Activated CD4-positive, alpha-beta T cell treated with anti-CD3 and anti-CD28 coated beads for 1 hour (primary cell): ENCODE results near the gene CAMK1D.
"Not testable (repeated sequence)": the region's sequence is repeated elsewhere in the genome, so short reads cannot be mapped to it uniquely, and the experiment has no call there.

Experiments
- DNase-seq: peaks from one replicate; pipeline ENCODE4 v3.0.0-alpha.2; 2020

Gene CAMK1D

DNA sequence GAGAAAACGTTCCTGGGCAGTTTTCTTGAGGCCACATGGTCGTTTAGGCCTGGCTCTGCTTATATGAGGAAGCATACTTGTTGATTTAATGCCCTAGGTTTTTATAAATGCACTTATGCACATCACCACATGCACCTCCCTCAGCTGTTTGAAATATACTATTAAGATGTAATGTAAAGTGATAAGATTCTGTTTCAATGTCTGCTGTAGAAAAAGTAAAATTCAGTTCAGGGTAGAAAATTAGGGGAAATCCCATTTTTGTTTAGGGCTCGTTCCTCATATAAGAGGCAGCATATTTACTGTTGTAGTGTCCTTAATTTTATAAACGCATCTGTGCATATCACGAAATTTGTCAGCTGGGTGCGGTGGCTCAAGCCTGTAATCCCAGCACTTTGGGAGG lies 7.8 kb upstream of the CAMK1D start:
- no peak for DNase-seq

DNA sequence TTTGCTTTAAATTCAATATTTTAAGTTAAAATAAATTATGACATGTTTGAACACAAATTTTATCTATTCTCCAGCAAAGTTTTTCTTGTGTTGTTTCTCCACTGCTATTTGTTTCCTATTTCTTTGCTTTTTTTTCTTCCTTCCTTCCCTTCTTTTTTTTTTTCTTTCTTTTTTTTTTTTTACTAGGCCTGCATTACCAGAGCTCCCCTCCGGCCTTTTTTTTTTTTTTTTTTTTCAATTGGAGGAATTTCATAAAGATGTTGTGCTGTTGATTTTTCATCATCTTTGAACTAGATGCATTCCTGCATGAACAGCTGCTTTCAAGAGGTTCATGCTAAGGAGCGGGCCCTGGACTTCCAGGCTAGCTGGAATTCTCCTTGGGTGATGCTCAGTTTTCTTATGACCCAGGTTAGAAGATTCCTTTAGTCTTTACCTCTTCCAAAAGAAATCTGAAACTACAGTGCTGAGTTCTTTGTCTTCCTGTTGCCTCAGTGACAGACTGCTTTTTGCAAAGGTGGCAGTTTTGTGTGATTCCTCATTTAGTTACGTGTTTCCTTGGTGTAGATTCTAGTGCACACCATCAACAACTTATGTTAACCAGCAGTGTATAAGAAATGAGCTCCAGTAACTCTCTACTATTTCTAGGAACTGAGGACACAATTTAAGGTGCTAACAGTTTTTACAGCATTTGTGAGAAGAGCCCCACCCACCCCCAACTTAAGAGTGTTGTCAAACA lies 4.8 kb upstream of the CAMK1D start:
- DNase-seq, result no peak

DNA sequence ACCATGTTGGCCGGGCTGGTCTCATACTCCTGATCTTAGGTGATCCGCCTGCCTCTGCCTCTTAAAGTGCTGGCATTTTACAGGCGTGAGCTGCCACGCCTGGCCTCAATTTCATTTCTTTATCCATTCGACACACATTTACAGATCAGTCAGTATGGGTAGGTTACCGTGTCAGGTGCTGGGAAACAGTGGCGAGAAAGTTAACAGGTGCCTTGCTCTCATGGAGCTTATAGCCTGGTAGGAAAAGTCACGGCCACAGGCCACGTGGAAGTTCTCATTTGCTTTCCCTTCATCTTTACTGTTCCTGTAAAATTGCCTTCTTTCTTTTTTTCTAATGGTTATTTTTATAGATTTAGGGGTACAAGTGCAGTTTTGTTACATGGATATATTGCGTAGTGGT lies 2.6 kb upstream of the CAMK1D start:
- no peak for DNase-seq

DNA sequence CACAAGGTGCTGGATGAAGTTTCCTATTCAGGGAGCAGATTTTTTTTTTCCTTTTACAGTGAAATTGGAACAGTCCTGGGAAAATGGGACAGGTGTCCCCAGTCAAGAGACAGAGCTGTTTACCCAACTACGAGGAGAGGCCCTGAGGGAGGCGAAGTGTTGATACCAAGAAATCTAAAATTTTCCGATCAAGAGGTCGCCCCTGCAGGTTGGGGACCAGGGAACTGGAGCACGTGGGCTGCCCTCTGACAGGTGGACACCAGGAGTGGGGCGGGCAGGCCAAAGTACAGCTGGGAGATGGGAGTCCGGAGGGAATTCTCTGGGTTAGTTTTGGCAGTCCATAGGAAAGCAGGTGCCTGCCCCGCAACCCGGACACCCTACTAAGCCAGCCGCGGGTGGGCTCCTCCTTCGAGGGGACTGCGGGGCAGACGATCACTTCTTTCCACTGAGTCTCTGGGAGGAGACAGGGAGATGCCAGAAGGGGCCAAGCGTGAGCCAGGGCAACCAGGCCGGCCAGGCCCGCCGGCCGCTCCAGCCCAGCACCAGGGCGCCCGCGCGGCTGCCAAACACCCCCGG lies 965 bp upstream of the CAMK1D start:
- DNase-seq, result no peak

DNA sequence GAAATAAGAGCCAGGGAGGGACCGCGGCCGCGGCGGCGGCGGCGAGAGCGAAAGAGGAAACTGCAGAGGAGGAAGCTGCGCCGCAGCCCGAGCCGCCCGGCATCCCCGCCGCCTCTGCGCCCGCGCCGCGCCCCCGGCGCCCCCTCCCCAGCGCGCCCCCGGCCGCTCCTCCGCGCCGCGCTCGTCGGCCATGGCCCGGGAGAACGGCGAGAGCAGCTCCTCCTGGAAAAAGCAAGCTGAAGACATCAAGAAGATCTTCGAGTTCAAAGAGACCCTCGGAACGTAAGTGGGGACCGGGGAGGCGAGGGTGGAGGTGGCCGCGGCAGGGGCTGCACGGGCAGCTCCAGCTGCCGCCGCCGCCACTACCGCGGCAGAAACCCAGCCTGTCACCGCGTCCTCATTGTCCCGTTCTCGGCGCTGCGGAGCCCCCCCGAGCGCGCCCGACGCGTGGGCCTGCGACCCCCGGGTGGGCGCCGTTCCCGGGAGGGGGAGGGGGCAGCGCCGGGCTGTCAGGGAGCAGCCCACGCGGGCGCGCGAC lies 351 bp downstream of the CAMK1D start:
- no peak for DNase-seq

DNA sequence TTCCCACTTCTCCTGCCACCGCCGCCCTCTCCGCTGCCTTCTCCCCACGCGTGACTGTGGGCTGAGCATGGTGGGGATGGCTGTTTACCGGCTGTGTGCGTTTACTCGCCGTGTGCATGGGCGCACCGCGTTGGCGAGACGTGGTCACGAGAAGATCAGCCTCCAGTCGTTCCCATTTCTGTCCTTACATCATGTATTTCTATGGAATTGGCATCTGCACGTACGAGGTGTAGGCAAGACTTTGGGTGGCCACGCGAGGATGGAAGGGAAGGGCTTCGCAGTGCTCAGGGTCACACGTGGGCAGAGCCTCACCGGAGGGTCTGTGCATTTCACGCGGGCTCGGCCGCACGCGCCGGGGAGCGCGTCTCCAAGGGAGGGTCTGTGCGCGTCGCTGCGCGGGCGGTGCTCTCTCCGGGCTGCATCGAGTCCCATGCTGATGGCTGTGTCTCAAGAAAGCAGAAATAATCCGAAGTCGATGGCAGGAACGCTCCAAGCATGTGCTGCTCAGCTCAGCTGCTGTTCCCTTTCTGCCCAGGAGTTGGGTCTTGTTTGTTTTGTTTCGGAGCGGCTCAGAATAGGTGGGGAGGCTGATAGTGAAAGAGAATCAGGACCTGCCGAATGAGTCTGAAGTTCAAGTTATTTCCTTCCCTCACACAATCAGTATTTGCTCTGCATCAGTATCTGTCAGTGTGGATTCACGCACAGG lies 973 bp downstream of the CAMK1D start:
- DNase-seq, result peak; percentile 24

DNA sequence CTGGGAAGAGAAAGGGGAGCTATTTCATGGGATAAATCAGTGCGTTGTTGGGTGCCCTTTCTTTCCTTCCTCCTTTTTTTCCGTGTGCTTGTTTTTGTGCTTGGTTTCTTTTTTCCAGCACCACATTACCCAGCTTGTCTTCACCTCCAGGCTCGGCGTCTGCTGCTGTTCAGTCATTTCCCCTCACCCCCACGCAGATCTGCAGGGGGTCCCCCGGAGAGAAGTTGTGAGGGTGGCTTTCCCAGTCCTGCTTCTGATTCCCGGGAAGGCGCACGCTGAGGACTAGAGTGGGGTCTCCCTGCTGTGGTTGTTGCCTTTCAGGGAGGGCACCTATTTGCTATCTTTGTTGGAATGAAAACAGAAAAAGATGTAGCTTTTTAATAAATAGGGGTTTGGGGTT lies 1.6 kb downstream of the CAMK1D start:
- DNase-seq, result no peak

DNA sequence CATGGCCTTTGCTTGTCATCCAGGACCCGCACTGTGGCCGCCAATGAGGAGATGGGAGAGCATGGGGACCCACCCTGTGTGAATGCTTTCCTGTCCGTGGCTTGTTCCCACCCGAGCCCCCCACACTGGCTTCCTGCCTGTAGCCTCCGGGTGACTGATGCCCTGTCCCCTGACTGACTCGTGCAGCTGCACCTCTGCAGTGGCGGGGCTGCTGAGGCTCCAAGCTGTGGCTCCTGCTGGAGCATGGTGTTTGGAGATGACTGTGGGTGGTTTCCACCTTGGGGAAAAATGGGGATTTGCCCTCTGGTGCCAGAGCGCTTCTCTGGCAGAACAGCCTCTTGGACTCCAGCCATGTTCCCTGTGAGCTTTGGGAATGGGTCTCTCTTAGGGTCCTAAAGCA lies 2.1 kb downstream of the CAMK1D start:
- DNase-seq, result no peak

DNA sequence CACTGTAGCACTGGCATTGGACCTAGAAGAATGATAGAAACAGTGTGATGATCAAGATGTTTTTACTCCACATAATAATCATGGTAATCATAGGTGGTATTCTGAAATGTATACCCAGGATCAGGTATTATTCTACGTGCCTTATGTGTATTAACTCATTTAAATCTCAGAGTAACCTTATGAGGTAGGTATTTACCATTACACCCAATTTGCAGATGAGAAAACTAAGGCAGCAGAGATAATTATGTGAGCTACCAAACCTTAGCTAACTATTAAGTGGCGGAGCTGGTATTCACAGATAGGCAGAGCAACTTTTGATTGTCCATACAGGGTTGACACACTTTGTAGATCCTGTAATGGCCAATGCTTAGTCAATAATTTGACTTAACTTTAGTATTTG lies 2.5 kb downstream of the CAMK1D start:
- no peak for DNase-seq

DNA sequence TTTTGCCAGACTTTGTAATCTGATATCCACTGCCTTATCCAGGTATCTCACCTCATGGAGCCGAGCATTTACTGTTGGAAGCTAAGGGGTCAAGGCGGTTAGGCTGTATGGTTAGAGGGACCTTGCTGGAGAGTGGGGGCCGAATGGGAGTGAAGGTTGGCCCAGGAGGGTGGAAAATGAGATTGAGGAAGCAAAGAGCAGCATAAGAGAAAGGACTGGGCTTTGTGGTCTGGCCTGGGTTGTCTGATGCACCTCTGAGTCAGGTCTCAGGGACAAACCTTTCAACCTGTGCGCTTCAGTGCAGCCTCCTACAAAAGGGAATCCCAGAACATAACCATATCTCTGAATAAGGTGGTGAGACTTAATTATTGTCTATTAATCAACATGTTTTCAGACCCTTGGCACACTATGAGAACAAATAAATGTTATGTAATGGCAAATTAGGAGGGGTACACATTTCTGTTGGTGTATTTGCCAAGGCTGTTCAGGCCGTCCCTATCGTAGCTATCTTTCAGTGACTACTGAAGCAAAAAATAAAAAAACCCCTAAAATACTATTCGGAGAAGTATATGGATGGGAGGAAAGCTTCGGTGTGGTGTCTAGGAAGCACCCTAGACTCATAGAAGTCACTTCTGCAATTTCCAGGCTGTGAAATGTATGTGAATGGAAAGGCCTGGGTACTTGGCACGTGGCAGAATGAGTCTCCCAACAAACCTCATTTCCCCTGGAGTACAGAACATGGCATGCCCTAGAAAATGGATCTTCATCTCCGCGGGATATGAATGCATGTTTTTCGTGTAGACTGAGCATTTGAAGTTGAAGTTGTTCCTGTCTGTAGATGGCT lies 4.3 kb downstream of the CAMK1D start:
- DNase-seq, result no peak

DNA sequence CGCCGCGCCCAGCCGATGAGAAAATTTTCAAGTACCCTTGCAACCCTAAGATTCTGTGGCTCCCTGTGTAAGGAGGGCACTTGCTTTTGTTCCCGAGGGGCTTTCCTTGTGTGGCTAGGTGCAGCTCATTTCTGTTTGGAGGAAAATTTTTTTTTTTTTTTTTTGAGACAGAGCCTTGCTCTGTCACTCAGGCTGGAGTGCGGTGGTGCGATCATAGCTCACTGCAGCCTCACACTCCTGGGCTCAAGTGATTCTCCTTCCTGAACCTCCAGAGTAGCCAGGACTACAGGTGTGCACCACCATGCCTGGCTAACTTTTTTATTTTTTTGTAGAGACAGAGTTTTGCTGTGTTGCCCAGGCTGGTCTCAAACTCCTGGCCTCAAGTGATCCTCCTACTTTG lies 5.3 kb downstream of the CAMK1D start:
- not testable (repeated sequence) for DNase-seq

DNA sequence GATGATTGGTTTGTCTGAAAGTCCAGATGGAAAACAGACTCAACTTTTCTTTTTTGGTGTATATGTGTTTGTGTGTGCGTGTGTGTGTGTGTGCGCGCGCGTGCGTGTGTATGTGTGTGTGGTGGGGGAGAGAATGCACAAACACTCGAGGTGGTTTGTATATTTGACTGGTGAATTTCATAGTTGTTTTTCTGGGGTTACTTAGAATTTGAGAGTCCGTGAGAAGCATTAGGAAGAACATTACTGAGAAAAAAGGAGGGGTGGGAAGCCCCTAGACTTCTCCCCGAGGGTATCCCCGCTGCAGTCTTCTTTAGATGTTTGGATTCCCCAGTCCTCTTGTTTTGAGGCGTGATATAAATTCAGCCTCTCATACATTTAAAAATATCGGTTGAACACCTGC lies 6.0 kb downstream of the CAMK1D start:
- no peak for DNase-seq

DNA sequence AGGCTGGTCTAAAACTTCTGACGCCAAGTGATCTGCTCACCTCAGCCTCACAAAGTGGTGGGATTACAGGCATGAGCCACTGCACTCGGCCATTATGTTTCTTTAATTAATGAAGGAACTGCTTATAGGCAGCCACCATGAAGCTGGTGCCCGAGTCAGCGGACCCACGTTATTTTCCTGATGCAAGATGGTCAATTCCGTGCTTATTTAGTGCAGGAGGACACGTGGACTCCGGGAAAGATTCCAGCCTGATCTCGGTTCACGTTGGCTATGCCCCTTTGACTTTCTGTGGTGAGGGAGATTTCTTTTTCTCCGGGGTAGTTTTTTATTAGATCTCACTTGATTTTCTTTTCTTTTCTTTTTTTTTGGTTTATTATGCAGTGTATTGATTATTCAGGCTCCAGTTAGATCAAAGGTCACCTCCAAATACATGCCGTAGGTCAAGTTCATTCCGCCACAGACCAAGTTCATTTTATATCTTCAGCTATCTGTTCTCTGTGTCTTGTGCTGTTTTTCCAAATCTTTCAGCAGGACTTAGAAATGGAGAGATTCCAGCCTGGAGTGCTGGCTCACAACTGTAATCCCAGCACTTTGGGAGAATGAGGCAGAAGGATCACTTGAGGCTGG lies 8.3 kb downstream of the CAMK1D start:
- no peak for DNase-seq

DNA sequence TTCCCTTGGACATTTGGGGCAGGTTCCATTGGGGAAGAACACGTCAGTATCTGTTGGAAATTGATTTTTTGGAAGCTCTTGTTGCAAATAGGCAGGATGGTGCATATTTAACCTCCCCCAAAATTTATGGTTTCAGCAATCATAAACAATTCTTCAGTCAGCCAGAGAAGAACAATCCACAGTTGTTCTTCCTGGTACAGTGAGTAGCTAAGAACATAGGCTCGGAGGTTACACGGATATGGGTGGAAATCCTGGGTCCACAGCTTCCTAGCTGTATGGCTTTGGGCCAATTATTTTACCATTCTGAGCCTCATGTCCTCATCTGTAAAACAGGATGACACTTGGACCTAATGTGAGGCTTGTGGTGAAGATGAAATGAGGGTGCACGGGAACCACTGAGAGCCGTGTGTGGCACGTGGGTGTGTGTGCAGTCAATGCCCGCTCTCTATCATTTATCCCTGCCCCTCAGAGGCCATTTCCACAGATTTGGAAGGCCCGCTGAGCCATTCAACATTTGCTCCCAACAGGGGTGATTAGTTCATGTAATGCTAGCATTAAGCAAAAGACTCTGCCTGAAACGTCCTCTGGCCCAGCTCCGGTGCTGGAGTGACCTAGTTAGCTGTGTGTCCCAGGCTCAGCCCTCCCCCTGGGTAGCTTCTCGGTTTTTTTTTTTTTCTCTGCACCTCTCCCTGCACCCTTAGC lies 9.7 kb downstream of the CAMK1D start:
- no peak for DNase-seq

DNA sequence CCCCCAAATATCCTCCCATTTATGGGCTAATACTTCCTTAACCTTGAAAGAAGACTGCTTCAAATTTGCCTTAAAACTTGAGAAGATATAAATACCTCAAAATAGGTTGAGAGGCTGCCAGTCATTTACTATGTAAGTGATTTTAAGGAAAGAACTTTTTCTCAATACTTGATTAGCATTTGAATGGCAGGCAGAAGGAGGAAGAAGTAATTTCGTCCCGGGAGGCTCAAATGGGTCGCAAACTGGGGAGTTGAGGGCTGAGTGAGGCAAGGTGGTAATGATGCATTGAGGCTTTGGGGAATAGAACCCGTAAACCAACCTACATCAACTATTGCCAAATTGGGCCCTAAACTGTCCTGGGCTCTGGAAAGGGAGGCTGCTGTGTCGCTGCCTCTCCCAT lies 11.1 kb downstream of the CAMK1D start:
- DNase-seq, result no peak

DNA sequence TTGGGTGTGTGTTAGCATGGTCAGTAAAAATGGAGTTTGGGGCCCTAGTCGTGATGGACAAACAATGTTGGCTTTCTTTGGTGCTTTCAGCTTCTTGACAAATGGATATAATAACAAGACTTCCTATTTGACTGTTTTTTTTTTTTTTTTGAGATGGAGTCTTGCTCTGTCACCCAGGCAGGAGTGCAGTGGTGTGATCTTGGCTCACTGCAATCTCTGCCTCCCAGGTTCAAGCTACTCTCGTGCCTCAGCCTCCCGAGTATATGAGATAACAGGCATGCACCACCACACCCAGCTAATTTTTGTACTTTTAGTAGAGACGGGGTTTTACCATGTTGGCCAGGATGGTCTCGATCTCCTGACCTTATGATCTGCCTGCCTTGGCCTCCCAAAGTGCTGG lies 11.8 kb downstream of the CAMK1D start:
- DNase-seq, result not testable (repeated sequence)

DNA sequence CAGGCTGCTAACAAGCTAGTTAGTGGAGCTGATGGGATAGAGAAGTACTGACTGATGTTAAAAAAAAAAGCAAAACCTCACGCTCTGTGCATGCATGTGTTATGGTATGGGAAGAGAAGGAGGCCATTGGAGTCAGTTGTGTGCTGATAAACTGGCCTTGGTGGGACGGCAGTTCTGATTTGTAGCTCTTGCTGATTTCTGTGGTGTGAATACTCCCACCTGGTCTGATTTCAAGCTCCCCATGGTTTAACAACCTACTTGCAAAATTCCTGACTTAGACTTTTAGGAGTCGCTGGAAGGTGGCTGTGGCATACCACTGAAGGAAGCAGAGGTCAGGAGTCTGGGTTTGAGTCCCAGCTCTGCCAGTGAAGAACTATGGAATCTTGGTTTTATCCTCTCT lies 15.2 kb downstream of the CAMK1D start:
- DNase-seq, result no peak

DNA sequence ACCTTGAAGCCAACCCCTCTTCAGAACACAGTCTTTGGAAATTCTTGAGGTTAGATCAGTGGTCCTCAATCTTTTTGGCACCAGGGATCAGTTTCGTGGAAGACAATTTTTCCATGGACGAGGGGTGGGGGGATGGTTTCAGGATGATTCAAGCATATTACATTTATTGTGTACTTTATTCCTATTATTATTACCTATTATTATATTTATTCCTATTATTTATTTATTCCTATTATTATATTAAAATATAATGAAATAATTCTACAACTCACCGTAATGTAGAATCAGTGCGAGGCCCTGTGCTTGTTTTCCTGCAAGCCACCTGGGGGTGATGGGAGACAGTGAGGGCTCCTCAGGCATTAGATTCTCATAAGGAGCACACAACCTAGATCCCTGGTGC lies 17.9 kb downstream of the CAMK1D start:
- no peak for DNase-seq

DNA sequence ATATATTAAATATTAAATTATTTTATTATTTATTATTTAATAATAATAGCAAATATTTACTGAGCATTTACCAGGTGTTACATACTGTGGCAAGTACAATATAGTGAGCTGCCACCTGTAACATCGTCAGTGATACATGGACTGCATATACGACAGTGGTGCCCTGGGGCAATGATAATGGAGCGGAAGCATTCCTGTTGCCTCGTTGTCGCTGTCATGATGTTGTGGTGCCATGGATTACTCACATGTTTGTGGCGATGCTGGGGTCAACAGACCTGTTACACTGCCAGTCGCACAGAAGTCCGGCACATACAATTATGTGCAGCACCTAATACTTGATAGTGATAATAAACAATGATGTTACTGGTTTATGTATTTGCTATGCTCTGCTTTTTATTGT lies 20.6 kb downstream of the CAMK1D start:
- DNase-seq, result no peak

DNA sequence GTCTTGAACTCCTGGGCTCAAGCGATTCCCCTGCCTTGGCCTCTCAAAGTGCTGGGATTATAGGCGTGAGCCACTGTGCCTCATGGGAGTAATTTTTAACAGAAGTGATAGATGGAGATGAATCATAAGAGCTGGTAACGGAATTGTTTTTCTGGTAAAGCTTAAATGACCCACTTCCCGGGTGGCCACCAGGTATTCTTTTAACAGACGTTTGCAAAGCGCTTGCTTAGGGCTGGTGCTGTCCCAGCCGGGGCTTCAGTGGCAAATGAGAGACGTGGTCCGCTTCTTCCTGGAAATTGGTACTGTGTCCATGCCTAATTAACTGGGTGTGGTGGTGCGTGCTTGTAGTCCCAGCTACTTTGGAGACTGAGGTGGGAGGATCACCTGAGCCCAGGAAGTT lies 23.5 kb downstream of the CAMK1D start:
- DNase-seq, result no peak

DNA sequence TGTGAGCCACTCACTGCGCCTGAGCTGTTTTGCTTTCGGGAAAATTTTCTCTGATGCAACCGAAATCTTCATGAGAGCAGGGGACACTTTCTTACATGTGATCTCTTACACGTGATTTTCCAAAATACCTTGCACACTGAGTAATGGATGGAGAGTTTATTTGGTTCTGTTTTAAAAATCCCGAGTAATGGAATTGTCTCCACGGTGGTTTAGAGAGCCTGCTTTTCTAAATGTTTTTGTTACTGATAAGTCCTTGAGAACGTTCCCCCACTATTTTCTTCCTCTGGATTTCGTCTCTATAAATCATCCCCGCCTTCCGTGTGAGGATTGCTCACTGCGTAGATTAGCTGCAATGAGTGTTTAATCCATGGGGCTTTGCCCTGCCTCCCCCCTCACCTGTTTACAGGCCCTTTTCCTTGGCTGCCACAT lies 25.7 kb downstream of the CAMK1D start:
- DNase-seq, result no peak

DNA sequence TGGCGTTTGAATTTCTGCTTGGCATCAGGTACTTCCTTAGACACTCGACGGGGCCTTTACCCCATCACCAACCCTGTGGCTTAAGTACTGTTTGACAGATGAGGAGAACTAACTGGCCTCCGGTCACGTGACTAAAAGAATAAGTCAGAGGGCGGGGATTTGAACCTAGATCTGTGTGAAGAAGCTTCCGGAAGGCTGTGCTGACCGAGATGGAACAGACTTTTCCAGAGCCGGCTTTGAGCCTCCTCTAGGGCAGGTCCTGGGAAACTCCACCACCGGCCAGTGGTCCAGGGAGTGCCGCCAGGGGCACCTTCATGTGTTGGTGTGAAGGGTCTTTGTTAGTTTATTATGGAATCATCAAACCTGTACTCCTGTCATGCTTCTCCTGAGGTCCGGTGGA lies 26.9 kb downstream of the CAMK1D start:
- no peak for DNase-seq
